Activated T-cell treated with anti-CD3 and anti-CD28 coated beads, Interleukin-2, amount 50 U/mL, for 4 hours (primary cell): Measurements from ENCODE around the gene ARHGAP12. TPM values are rescaled to one million over a fixed set of nuclear protein-coding genes. Genes with fewer than 3 reads are reported as not detected.

Experiments used
- ATAC-seq, 2 donors: fragments of 200-7000 bp; cut with Tn5 transposase; one replicate each; pipeline ENCODE4 v1.10.0; 2021
- DNase-seq: peaks from one replicate; pipeline ENCODE4 v3.0.0-alpha.2; 2020
- H3K27me3 Mint-ChIP-seq: one replicate; pipeline ENCODE4 v1.8.0; 2021; ENCODE audit warnings: low read depth, mixed read lengths
- H3K36me3 Mint-ChIP-seq: one replicate; pipeline ENCODE4 v1.8.0; 2022; ENCODE audit warnings: mixed read lengths; ENCODE audit not compliant: insufficient read depth
- H3K4me1 Mint-ChIP-seq: one replicate; pipeline ENCODE4 v1.8.0; 2021; ENCODE audit warnings: low read depth, mixed read lengths
- H3K4me3 Mint-ChIP-seq: one replicate; pipeline ENCODE4 v1.8.0; 2021; ENCODE audit warnings: mild to moderate bottlenecking, moderate library complexity, mixed read lengths
- H3K9me3 Mint-ChIP-seq: one replicate; pipeline ENCODE4 v1.8.0; 2021; ENCODE audit warnings: mixed read lengths
- total RNA-seq, 3 donors: library from RNA; stranded (reverse); gene quantifications; one replicate each; pipeline ENCODE4 v1.2.1, GENCODE V29; 2021

The ARHGAP12 gene
- total RNA-seq, 3 donors from 2014 or later, result 3.3 to 4.2 (median 3.9) TPM

GRCh38 chr10:31924833-31925232, 3.8 kb downstream of the ARHGAP12 start:
- peaks cover 4% of the 10 kb centered on the region for H3K36me3 Mint-ChIP-seq
- H3K9me3 Mint-ChIP-seq, result no peaks in the 10 kb centered on the region
- no peaks in the 10 kb centered on the region for H3K27me3 Mint-ChIP-seq
- ATAC-seq (no peak), DNase-seq (no peak)
- H3K4me1 Mint-ChIP-seq, result peaks cover 57% of the 10 kb centered on the region
- no peak overlapping the region for H3K4me3 Mint-ChIP-seq

GRCh38 chr10:31923389-31923788, 5.2 kb downstream of the ARHGAP12 start:
- H3K4me3 Mint-ChIP-seq, result no peak overlapping the region
- ATAC-seq (no peak), DNase-seq (no peak)
- no peaks in the 10 kb centered on the region for H3K9me3 Mint-ChIP-seq
- peaks cover 63% of the 10 kb centered on the region for H3K4me1 Mint-ChIP-seq
- no peaks in the 10 kb centered on the region for H3K27me3 Mint-ChIP-seq
- peaks cover 4% of the 10 kb centered on the region for H3K36me3 Mint-ChIP-seq

GRCh38 chr10:31921031-31921430, 7.6 kb downstream of the ARHGAP12 start:
- Mint-ChIP-seq H3K4me3 (peak overlapping the region; percentile 54), H3K9me3 (no peaks in the 10 kb centered on the region), H3K27me3 (no peaks in the 10 kb centered on the region), H3K36me3 (peaks cover 4% of the 10 kb centered on the region), H3K4me1 (peaks cover 51% of the 10 kb centered on the region)
- DNase-seq, result no peak
- ATAC-seq, result peak; percentile 50 to 82

- H3K27me3 Mint-ChIP-seq, result no peaks in the 10 kb centered on the region
- no peaks in the 10 kb centered on the region for H3K9me3 Mint-ChIP-seq
- ATAC-seq (no peak), DNase-seq (no peak)
- H3K4me1 Mint-ChIP-seq, result peaks cover 50% of the 10 kb centered on the region
- H3K4me3 Mint-ChIP-seq, result no peak overlapping the region
- H3K36me3 Mint-ChIP-seq, result peaks cover 4% of the 10 kb centered on the region
These were observed 8.1 kb downstream of the ARHGAP12 start for GRCh38 chr10:31920538-31920937.

- no peak for ATAC-seq
- Mint-ChIP-seq H3K4me1 (peaks cover 40% of the 10 kb centered on the region), H3K27me3 (no peaks in the 10 kb centered on the region), H3K4me3 (no peak overlapping the region), H3K9me3 (no peaks in the 10 kb centered on the region), H3K36me3 (peaks cover under 1% of the 10 kb centered on the region)
- DNase-seq, result no peak
These were observed 9.8 kb downstream of the ARHGAP12 start for GRCh38 chr10:31918671-31919409.

- peaks cover 53% of the 10 kb centered on the region for H3K4me1 Mint-ChIP-seq
These were observed 14.3 kb downstream of the ARHGAP12 start for GRCh38 chr10:31914370-31914769.

GRCh38 chr10:31912898-31913850, 15.5 kb downstream of the ARHGAP12 start:
- Mint-ChIP-seq H3K36me3 (peaks cover 15% of the 10 kb centered on the region), H3K9me3 (no peaks in the 10 kb centered on the region), H3K4me3 (no peak overlapping the region), H3K27me3 (no peaks in the 10 kb centered on the region), H3K4me1 (peaks cover 53% of the 10 kb centered on the region)
- DNase-seq (no peak), ATAC-seq (no peak)

More at GRCh38 chr10:31914370-31914769, 14.3 kb downstream of the ARHGAP12 start:
- H3K27me3 Mint-ChIP-seq, result no peaks in the 10 kb centered on the region
- ATAC-seq (no peak), DNase-seq (no peak)
- H3K9me3 Mint-ChIP-seq, result no peaks in the 10 kb centered on the region
- H3K36me3 Mint-ChIP-seq, result peaks cover 4% of the 10 kb centered on the region
- no peak overlapping the region for H3K4me3 Mint-ChIP-seq

GRCh38 chr10:31912289-31912688, 16.3 kb downstream of the ARHGAP12 start:
- H3K27me3 Mint-ChIP-seq, result no peaks in the 10 kb centered on the region
- H3K9me3 Mint-ChIP-seq, result no peaks in the 10 kb centered on the region
- DNase-seq (no peak), ATAC-seq (no peak)
- peaks cover 52% of the 10 kb centered on the region for H3K4me1 Mint-ChIP-seq
- peaks cover 20% of the 10 kb centered on the region for H3K36me3 Mint-ChIP-seq
- no peak overlapping the region for H3K4me3 Mint-ChIP-seq

- peaks cover 37% of the 10 kb centered on the region for H3K36me3 Mint-ChIP-seq
- no peak overlapping the region for H3K4me3 Mint-ChIP-seq
- DNase-seq (no peak), ATAC-seq (no peak)
- H3K27me3 Mint-ChIP-seq, result no peaks in the 10 kb centered on the region
- H3K4me1 Mint-ChIP-seq, result peaks cover 51% of the 10 kb centered on the region
- no peaks in the 10 kb centered on the region for H3K9me3 Mint-ChIP-seq
These were observed 18.6 kb downstream of the ARHGAP12 start for GRCh38 chr10:31910016-31910415.

- DNase-seq (no peak), ATAC-seq (no peak)
- no peaks in the 10 kb centered on the region for H3K27me3 Mint-ChIP-seq
- H3K9me3 Mint-ChIP-seq, result no peaks in the 10 kb centered on the region
- H3K36me3 Mint-ChIP-seq, result peaks cover 37% of the 10 kb centered on the region
- H3K4me3 Mint-ChIP-seq, result no peak overlapping the region
- peaks cover 39% of the 10 kb centered on the region for H3K4me1 Mint-ChIP-seq
These were observed 20.5 kb downstream of the ARHGAP12 start for GRCh38 chr10:31908157-31908556.

GRCh38 chr10:31906039-31906438, 22.6 kb downstream of the ARHGAP12 start:
- peaks cover 42% of the 10 kb centered on the region for H3K36me3 Mint-ChIP-seq
- DNase-seq (no peak), ATAC-seq (no peak)
- H3K27me3 Mint-ChIP-seq, result no peaks in the 10 kb centered on the region
- no peaks in the 10 kb centered on the region for H3K9me3 Mint-ChIP-seq
- H3K4me1 Mint-ChIP-seq, result peaks cover 20% of the 10 kb centered on the region
- no peak overlapping the region for H3K4me3 Mint-ChIP-seq

GRCh38 chr10:31905586-31905985, 23.0 kb downstream of the ARHGAP12 start:
- Mint-ChIP-seq H3K4me3 (no peak overlapping the region), H3K36me3 (peaks cover 46% of the 10 kb centered on the region), H3K27me3 (no peaks in the 10 kb centered on the region), H3K9me3 (no peaks in the 10 kb centered on the region), H3K4me1 (peaks cover 19% of the 10 kb centered on the region)
- DNase-seq (no peak), ATAC-seq (no peak)

GRCh38 chr10:31902625-31903024, 26.0 kb downstream of the ARHGAP12 start:
- DNase-seq (no peak), ATAC-seq (no peak)
- H3K36me3 Mint-ChIP-seq, result peaks cover 43% of the 10 kb centered on the region
- H3K4me1 Mint-ChIP-seq, result peaks cover 24% of the 10 kb centered on the region
- no peak overlapping the region for H3K4me3 Mint-ChIP-seq
- no peaks in the 10 kb centered on the region for H3K27me3 Mint-ChIP-seq
- H3K9me3 Mint-ChIP-seq, result no peaks in the 10 kb centered on the region

GRCh38 chr10:31897506-31897905, 31.1 kb downstream of the ARHGAP12 start:
- H3K4me3 Mint-ChIP-seq, result no peak overlapping the region
- peaks cover 36% of the 10 kb centered on the region for H3K4me1 Mint-ChIP-seq
- DNase-seq, result no peak
- H3K9me3 Mint-ChIP-seq, result no peaks in the 10 kb centered on the region
- H3K36me3 Mint-ChIP-seq, result peaks cover 44% of the 10 kb centered on the region
- no peak for ATAC-seq
- no peaks in the 10 kb centered on the region for H3K27me3 Mint-ChIP-seq
